HL-60 (cell line): ENCODE data around the gene HS1BP3.

Source experiments
- DNase-seq, 2 experiments: peaks; one replicate each; pipeline ENCODE4 v3.0.0-alpha.2; 2010 to 2020; ENCODE audit warnings: low read depth in 1 of 2, low spot score in 1 of 2
- H3K27ac ChIP-seq: fragments of 250-450 bp; sonication (Bioruptor Pico); replicated peaks from 2 replicates; pipeline ENCODE4 v1.5.1; 2020; ENCODE audit warnings: mild to moderate bottlenecking, moderate library complexity
- H3K27me3 ChIP-seq: fragments of 250-450 bp; sonication (Bioruptor Pico); 2 replicates; pipeline ENCODE4 v1.5.1; 2021; ENCODE audit warnings: mild to moderate bottlenecking, moderate library complexity; ENCODE audit not compliant: insufficient read depth, poor library complexity, severe bottlenecking
- H3K4me3 ChIP-seq: replicated peaks from 2 replicates; pipeline ENCODE4 v1.5.1; 2011; ENCODE audit warnings: mild to moderate bottlenecking, control low read depth, low read length; ENCODE audit not compliant: insufficient read depth
- GABPA ChIP-seq: IDR thresholded peaks from 2 replicates; pipeline ENCODE4 v1.6.1; 2012; ENCODE audit warnings: low read depth
- POLR2AphosphoS5 ChIP-seq: IDR thresholded peaks from 2 replicates; pipeline ENCODE4 v1.6.1; 2012; ENCODE audit warnings: low read depth
- SPI1 ChIP-seq: IDR thresholded peaks from 2 replicates; pipeline ENCODE4 v1.6.1; 2012; ENCODE audit warnings: low read depth, mild to moderate bottlenecking, borderline replicate concordance
- TF ChIP-seq, protein P1 (sequence below): IDR thresholded peaks from one replicate; pipeline ENCODE4 v1.5.1; 2011; ENCODE audit warnings: low read length, control low read depth, inconsistent platforms; ENCODE audit not compliant: insufficient read depth
- TF ChIP-seq, protein P2 (sequence below): IDR thresholded peaks from 2 replicates; pipeline ENCODE4 v1.6.1; 2012; ENCODE audit warnings: low read depth; ENCODE audit not compliant: insufficient replicate concordance

HS1BP3 gene

DNA sequence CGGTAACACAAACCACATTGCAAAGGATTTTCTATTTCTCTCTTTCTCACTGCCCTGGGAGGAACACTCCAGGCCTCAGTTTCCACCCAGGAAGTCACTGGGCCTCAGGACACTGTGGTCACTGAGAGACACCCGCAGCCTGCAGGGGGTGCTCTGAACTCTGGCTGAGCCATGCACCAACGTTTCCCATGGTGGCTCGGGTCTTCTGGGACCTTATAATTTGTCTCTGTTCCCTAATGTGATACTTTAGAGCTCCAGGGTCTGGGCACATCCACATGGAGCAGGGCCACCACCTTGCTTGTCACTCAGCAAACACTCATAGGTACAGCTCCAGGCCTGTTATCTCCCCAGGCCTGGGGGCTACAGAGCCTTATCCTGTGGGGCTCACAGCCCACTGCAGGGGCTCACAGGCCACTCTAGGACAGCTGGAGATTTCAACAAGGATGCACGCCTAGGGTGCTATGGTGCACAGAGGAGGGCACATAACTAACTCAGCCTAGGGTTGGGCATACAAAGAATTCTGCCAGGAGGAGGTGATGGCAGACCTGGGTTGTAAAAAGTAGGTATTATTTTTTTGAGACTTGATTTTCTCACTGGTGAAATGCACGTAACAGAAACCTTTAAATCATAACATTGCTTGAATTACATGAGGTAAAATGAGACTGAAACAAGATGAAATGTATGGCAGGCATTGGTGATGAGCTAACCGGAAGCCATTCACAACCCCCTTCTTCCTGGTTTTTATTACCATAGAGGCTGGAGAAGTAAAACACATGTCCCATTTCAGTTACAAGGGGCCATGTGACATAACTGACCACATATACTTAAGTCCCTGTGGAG lies 3.0 kb upstream of the HS1BP3 start:
- TF ChIP-seq SPI1 (no peak), GABPA (no peak), POLR2AphosphoS5 (no peak)
- TF ChIP-seq, protein P1, sequence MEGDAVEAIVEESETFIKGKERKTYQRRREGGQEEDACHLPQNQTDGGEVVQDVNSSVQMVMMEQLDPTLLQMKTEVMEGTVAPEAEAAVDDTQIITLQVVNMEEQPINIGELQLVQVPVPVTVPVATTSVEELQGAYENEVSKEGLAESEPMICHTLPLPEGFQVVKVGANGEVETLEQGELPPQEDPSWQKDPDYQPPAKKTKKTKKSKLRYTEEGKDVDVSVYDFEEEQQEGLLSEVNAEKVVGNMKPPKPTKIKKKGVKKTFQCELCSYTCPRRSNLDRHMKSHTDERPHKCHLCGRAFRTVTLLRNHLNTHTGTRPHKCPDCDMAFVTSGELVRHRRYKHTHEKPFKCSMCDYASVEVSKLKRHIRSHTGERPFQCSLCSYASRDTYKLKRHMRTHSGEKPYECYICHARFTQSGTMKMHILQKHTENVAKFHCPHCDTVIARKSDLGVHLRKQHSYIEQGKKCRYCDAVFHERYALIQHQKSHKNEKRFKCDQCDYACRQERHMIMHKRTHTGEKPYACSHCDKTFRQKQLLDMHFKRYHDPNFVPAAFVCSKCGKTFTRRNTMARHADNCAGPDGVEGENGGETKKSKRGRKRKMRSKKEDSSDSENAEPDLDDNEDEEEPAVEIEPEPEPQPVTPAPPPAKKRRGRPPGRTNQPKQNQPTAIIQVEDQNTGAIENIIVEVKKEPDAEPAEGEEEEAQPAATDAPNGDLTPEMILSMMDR = no peak
- TF ChIP-seq, protein P2, sequence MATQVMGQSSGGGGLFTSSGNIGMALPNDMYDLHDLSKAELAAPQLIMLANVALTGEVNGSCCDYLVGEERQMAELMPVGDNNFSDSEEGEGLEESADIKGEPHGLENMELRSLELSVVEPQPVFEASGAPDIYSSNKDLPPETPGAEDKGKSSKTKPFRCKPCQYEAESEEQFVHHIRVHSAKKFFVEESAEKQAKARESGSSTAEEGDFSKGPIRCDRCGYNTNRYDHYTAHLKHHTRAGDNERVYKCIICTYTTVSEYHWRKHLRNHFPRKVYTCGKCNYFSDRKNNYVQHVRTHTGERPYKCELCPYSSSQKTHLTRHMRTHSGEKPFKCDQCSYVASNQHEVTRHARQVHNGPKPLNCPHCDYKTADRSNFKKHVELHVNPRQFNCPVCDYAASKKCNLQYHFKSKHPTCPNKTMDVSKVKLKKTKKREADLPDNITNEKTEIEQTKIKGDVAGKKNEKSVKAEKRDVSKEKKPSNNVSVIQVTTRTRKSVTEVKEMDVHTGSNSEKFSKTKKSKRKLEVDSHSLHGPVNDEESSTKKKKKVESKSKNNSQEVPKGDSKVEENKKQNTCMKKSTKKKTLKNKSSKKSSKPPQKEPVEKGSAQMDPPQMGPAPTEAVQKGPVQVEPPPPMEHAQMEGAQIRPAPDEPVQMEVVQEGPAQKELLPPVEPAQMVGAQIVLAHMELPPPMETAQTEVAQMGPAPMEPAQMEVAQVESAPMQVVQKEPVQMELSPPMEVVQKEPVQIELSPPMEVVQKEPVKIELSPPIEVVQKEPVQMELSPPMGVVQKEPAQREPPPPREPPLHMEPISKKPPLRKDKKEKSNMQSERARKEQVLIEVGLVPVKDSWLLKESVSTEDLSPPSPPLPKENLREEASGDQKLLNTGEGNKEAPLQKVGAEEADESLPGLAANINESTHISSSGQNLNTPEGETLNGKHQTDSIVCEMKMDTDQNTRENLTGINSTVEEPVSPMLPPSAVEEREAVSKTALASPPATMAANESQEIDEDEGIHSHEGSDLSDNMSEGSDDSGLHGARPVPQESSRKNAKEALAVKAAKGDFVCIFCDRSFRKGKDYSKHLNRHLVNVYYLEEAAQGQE = no peak
- DNase-seq = no peak
- H3K4me3 ChIP-seq = no peak overlapping the region
- no peak overlapping the region for H3K27ac ChIP-seq
- no peaks in the 10 kb centered on the region for H3K27me3 ChIP-seq

DNA sequence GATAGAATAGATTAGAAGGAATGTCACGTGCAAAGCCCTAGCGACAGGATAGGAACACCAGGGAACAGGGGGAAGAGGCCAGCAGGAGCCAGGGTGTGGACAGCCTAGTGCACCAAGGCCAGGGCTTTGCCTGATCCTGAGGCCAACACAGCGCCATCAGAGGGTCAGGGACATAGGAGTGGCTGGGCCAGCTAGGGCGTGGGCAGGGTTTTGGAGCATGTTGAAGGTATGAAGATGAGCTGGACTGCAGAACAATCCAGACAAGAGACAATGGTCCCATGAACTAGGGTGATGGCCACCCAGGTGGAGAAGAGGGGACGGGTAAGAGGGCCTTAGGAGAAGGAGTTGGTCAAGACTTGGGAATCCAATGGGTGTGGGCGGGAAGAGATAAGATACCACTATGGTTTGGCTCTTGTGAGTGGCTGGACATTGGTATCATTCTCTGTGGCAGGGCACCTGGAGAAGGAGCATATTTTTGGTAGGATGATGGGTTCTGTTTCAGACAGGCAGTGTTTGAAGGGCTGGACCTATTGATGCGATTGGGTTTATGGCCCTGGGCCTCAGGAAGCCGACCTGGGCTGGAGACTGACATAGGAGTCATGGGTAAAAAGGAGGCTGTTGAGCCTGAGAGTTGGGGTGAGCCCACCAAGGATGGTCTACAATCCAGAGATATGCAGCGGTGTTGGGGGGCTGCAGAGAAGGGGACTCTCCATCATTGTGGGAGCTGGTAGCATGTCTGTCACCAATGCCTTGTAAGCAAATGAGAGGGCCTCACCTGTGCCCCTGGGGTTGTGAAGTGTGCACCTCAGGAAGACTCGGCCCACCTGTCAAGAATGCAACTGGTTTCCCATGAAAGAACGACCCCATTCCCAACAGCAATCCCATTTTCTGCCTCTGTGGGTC lies 2.0 kb upstream of the HS1BP3 start:
- H3K4me3 ChIP-seq = no peak overlapping the region
- no peaks in the 10 kb centered on the region for H3K27me3 ChIP-seq
- TF ChIP-seq GABPA (no peak), SPI1 (no peak), POLR2AphosphoS5 (no peak)
- TF ChIP-seq, protein P1 = no peak
- TF ChIP-seq, protein P2 = no peak
- H3K27ac ChIP-seq = no peak overlapping the region
- no peak for DNase-seq

DNA sequence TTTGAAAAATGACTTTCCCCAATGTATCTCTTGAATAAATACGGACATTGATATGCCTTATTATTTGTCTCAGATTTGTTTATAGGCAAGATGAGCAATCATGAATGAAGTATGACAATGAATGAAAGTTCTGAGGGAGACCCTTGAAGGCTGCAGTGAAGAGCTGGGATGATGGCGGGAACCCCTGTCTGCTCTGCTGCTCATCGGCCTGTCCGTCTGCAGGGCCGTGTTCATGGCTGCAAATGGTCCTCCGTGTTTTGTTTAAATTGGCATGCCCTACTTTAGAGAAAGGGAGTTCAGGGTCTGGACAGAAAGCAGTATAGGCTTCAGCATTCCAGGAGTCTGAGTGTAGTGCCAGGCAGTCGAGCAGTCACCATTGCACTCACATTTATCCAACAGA lies 1.2 kb upstream of the HS1BP3 start:
- DNase-seq = no peak
- Histone ChIP-seq H3K4me3 (no peak overlapping the region), H3K27me3 (no peaks in the 10 kb centered on the region), H3K27ac (no peak overlapping the region)
- TF ChIP-seq, protein P1 = no peak
- TF ChIP-seq GABPA = no peak
- no peak for TF ChIP-seq POLR2AphosphoS5
- TF ChIP-seq, protein P2 = no peak
- TF ChIP-seq SPI1 = no peak
